Upper lobe of left lung (tissue), 6 donors: ENCODE data around the gene OCIAD2. TPM values are rescaled to one million over a fixed set of nuclear protein-coding genes. Genes with fewer than 3 reads are reported as not detected.

Source experiments
- ATAC-seq, 2 donors: fragments of 200-7000 bp; cut with Tn5 transposase; one replicate each; pipeline ENCODE4 v1.9.1; 2022; ENCODE audit warnings: mild to moderate bottlenecking in 2 of 2, moderate library complexity in 2 of 2; ENCODE audit not compliant: low FRiP score in 2 of 2
- DNase-seq, 2 donors: peaks; one replicate each; pipeline ENCODE4 v3.0.0-alpha.2; 2019 to 2020
- H3K27ac ChIP-seq, 4 donors: fragments of 200-600 bp; sonication (generic); one replicate each; pipeline ENCODE4 v1.5.1; 2016 to 2019
- H3K27me3 ChIP-seq, 4 donors: fragments of 200-600 bp; sonication (generic); one replicate each; pipeline ENCODE4 v1.5.1; 2017 to 2019
- H3K36me3 ChIP-seq, 4 donors: fragments of 200-600 bp; sonication (generic); one replicate each; pipeline ENCODE4 v1.5.1; 2016 to 2019
- H3K4me1 ChIP-seq, 4 donors: fragments of 200-600 bp; sonication (generic); one replicate each; pipeline ENCODE4 v1.5.1; 2018 to 2019
- H3K4me3 ChIP-seq, 4 donors: fragments of 200-600 bp; sonication (generic); one replicate each; pipeline ENCODE4 v1.5.1; 2017 to 2019; ENCODE audit warnings: mild to moderate bottlenecking in 2 of 4, moderate library complexity in 1 of 4
- H3K9me3 ChIP-seq, 4 donors: fragments of 200-600 bp; sonication (generic); one replicate each; pipeline ENCODE4 v1.5.1; 2018 to 2019
- CTCF ChIP-seq, 6 experiments: fragments of 450-650 bp in 4 of 6; fragments of 200-600 bp in 2 of 6; sonication (generic) in 2 of 6; IDR thresholded peaks; one replicate each; pipeline ENCODE4 v1.5.1; 2016 to 2019; ENCODE audit warnings: antibody characterized with exemption in 6 of 6
- EP300 ChIP-seq, 4 donors: sonication (generic); formaldehyde crosslinking; IDR thresholded peaks; one replicate each; pipeline ENCODE4 v1.5.1; 2017; ENCODE audit warnings: antibody characterized with exemption in 4 of 4, control low read depth in 2 of 4
- POLR2A ChIP-seq, 4 donors: fragments of 450-650 bp; IDR thresholded peaks; one replicate each; pipeline ENCODE4 v1.5.1; 2016 to 2017; ENCODE audit warnings: antibody characterized with exemption in 4 of 4, mild to moderate bottlenecking in 2 of 4
- POLR2AphosphoS5 ChIP-seq, 2 donors: sonication (generic); formaldehyde crosslinking; IDR thresholded peaks; one replicate each; pipeline ENCODE4 v1.5.1; 2017; ENCODE audit warnings: antibody characterized with exemption in 2 of 2
- WGBS, 2 donors: methylation state at CpG; one replicate each; pipeline ENCODE4 v1.1.5; 2017 to 2018; 5-methylcytosine and 5-hydroxymethylcytosine counted together
- total RNA-seq, 6 donors: library from RNA; depleted of rRNA in 4 of 6; stranded (reverse); fragments of >200 nt in 4 of 6; gene quantifications; one replicate each; pipeline versions ENCODE4 v1.1.0 to v1.2.1, GENCODE V29; 2016 to 2021
- donor health status: DM: no; HTN: no; CAD: no; lungs with moderate emphysema.
- donor health status: DM: no; HTN: yes; CAD: no; lungs with severe emphysema.

Gene OCIAD2
- total RNA-seq, 6 donors from 2014 or later, result 27.7 to 172 (median 37.9) TPM

- no peak overlapping the region for H3K4me3 ChIP-seq
- no peaks in the 10 kb centered on the region for H3K27me3 ChIP-seq
- no peak overlapping the region for H3K27ac ChIP-seq
- peaks cover 0 to 25% (median 0%) of the 10 kb centered on the region in 4 donors for H3K36me3 ChIP-seq
- ATAC-seq, result no peak
- no peak for TF ChIP-seq CTCF (IDR thresholded peaks at IDR 0.05)
- TF ChIP-seq EP300 (IDR thresholded peaks at IDR 0.05), result no peak
- no peak for TF ChIP-seq POLR2AphosphoS5 (IDR thresholded peaks at IDR 0.05)
- TF ChIP-seq POLR2A (IDR thresholded peaks at IDR 0.05), result no peak
- H3K4me1 ChIP-seq, result peaks cover 6 to 17% (median 13%) of the 10 kb centered on the region in 4 donors
- DNase-seq, result no peak
- WGBS, 2 donors, result 94 to 95% methylated on average over 3 of the region's 3 CpGs
- no peaks in the 10 kb centered on the region for H3K9me3 ChIP-seq
Measured at GRCh38 chr4:48904541-48905142, 1.9 kb downstream of the OCIAD2 start.

GRCh38 chr4:48904101-48904500, 2.5 kb downstream of the OCIAD2 start:
- 100% methylated on average over 4 of the region's 4 CpGs for WGBS, 2 donors
- H3K27ac ChIP-seq, result no peak overlapping the region
- no peaks in the 10 kb centered on the region for H3K27me3 ChIP-seq
- no peak for DNase-seq
- peaks cover 6 to 17% (median 13%) of the 10 kb centered on the region in 4 donors for H3K4me1 ChIP-seq
- H3K9me3 ChIP-seq, result no peaks in the 10 kb centered on the region
- TF ChIP-seq POLR2A (IDR thresholded peaks at IDR 0.05) (no peak), POLR2AphosphoS5 (IDR thresholded peaks at IDR 0.05) (no peak), CTCF (IDR thresholded peaks at IDR 0.05) (no peak), EP300 (IDR thresholded peaks at IDR 0.05) (no peak)
- no peak for ATAC-seq
- H3K4me3 ChIP-seq, result no peak overlapping the region
- peaks cover 0 to 29% (median 0%) of the 10 kb centered on the region in 4 donors for H3K36me3 ChIP-seq

GRCh38 chr4:48902266-48902665, 4.3 kb downstream of the OCIAD2 start:
- peaks cover 0 to 29% (median 0%) of the 10 kb centered on the region in 4 donors for H3K36me3 ChIP-seq
- no peak overlapping the region for H3K27ac ChIP-seq
- peak in 1 of 2 donors; percentile 64 for DNase-seq

GRCh38 chr4:48901196-48901595, 5.4 kb downstream of the OCIAD2 start:
- TF ChIP-seq POLR2AphosphoS5 (IDR thresholded peaks at IDR 0.05), result no peak
- TF ChIP-seq EP300 (IDR thresholded peaks at IDR 0.05), result no peak
- TF ChIP-seq POLR2A (IDR thresholded peaks at IDR 0.05), result no peak
- no peak for TF ChIP-seq CTCF (IDR thresholded peaks at IDR 0.05)
- DNase-seq (no peak), ATAC-seq (no peak)
- Histone ChIP-seq H3K27ac (no peak overlapping the region), H3K4me1 (peaks cover 6 to 13% (median 8%) of the 10 kb centered on the region in 4 donors), H3K9me3 (no peaks in the 10 kb centered on the region), H3K4me3 (no peak overlapping the region), H3K36me3 (peaks cover 0 to 30% (median 0%) of the 10 kb centered on the region in 4 donors), H3K27me3 (no peaks in the 10 kb centered on the region)
- WGBS, 2 donors, result 98% methylated on average over 4 of the region's 4 CpGs

More at GRCh38 chr4:48902266-48902665, 4.3 kb downstream of the OCIAD2 start:
- Histone ChIP-seq H3K4me1 (peaks cover 6 to 17% (median 13%) of the 10 kb centered on the region in 4 donors), H3K9me3 (no peaks in the 10 kb centered on the region), H3K4me3 (no peak overlapping the region), H3K27me3 (no peaks in the 10 kb centered on the region)
- TF ChIP-seq EP300 (IDR thresholded peaks at IDR 0.05) (no peak), CTCF (IDR thresholded peaks at IDR 0.05) (no peak), POLR2A (IDR thresholded peaks at IDR 0.05) (no peak), POLR2AphosphoS5 (IDR thresholded peaks at IDR 0.05) (no peak)
- ATAC-seq, result peak in 1 of 2 donors; percentile 66

- no peak for DNase-seq
- Histone ChIP-seq H3K36me3 (peaks cover 0 to 41% (median 2%) of the 10 kb centered on the region in 4 donors), H3K27ac (no peak overlapping the region), H3K4me3 (no peak overlapping the region), H3K9me3 (no peaks in the 10 kb centered on the region), H3K27me3 (no peaks in the 10 kb centered on the region), H3K4me1 (peaks cover 0 to under 1% (median 0%) of the 10 kb centered on the region in 4 donors)
- no peak for ATAC-seq
- no peak for TF ChIP-seq EP300 (IDR thresholded peaks at IDR 0.05)
- no peak for TF ChIP-seq CTCF (IDR thresholded peaks at IDR 0.05)
- no peak for TF ChIP-seq POLR2A (IDR thresholded peaks at IDR 0.05)
- 77 to 83% methylated on average over 4 of the region's 4 CpGs for WGBS, 2 donors
Measured at GRCh38 chr4:48899950-48900349, 6.6 kb downstream of the OCIAD2 start.
